Stimulated activated CD4-positive, alpha-beta T cell treated with anti-CD3 and anti-CD28 coated beads, Interleukin-4, amount 100 ng/mL, for 4 hours (primary cell): ENCODE measurements around the gene IGFLR1.

Experiments used
- DNase-seq, 2 experiments: peaks; one replicate each; pipeline ENCODE4 v3.0.0-alpha.2; 2020

Gene IGFLR1

GRCh38 chr19:35742121-35742724 lies at the start of gene IGFLR1:
TSS of gene IGFLR1 (minus strand) at chr19:35742452. CDS start at chr19:35741180, 1,272 bp downstream.
- DNase-seq: peak; percentile 51 to 76

DNA sequence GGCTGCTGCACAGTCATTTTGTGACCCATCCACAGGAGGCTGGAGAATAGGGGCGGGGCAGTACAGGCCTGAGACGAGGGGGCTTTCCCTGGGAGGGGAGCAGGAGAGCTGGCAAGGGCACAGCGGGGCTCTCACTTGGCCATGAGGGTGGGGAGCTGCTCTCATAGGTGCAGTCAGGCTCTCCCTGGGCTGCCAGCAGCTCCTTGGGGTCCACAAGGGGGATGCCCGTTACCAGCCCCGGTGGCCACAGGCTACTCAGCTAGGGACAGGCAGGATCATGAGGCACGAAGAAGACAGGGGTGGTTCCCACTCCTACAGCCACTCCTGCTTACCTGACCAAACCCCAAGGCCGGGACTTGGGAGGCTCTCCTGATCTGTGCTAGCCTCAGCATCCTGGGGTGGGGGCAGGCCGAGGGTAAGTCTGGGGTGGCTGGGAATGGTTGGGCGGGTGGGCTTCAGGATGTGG lies 49.6 kb upstream of the IGFLR1 start:
- DNase-seq: no peak

DNA sequence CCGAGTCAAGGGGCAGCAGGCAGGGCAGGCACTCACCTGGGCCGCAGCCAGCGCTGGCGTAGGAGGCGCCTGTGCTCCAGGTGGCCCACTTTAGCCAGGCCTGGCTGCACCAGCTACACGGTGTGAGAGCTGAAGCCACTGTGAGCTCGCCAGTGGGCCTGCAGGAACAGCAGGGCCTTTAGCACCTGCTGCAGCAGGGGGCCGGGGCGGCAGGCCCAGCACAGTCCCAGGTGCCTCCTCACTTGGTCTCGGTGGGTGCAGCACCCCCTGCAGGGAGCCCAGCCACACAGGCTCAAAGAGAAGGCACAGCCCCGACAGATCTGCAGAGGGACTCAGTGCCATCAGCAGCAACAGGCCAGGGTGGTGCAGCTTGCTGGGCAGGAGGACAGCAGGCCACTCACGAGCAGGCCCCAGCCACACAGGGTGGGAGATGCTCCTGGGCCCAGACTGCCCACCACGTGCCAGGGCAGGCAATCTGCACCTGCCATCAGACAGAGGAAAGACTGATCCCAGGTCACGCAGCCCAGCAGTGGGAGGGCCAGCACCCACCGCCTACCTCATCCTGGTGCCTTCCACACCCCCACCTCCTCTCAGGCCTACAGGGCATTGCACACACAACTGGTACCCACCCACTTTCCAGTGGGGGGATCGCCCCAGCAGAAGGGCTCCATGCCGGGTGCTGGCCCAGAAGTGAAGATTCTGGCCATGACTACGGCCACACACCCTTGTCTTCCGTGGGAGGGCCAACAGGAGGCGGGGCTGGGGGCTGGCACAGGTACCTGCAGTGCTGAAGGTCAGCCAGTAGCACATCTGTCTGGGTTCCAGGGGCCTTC lies 48.9 kb upstream of the IGFLR1 start:
- DNase-seq: no peak

- no peak for DNase-seq
These were observed 48.0 kb upstream of the IGFLR1 start for GRCh38 chr19:35789978-35790944.

DNA sequence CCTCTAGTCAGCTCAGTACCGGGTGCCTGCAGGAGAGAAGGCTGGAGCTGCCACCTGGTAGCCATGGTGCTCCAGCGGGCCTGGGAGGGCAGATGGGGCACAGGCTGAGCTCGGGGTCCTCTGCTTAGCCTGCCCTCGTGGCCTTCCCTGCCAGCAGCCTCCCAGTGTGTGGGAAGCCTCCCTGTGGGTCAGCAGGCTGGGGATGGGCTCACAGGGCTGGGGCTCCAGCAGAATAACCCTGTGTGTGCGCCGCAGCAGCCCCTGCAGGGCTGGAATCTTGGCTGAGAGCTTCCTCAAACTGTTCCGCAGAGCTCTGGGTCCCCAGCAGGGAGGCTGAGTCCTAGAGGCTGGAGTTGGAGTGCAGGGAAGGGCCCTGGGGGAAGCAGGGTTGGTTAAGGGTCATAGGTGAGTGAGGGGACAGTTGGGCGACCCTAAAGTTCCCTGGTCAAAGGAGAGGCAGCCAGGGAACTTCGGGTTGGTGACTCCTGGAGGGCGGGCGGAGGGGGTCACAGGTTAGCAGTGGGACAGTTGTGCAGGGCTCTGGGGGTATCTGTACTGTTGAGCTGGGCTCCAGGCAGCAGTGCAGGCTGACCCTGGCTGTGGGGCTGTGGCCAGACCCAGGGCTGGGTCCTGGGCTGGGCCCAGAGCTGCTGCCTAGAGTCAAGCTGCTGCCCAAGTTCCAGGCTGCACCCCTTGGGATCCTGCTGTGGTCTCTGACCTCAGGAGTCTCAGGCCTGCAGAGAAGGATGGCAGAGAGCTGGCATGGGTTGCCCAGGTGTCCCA lies 47.1 kb upstream of the IGFLR1 start:
- DNase-seq: no peak

DNA sequence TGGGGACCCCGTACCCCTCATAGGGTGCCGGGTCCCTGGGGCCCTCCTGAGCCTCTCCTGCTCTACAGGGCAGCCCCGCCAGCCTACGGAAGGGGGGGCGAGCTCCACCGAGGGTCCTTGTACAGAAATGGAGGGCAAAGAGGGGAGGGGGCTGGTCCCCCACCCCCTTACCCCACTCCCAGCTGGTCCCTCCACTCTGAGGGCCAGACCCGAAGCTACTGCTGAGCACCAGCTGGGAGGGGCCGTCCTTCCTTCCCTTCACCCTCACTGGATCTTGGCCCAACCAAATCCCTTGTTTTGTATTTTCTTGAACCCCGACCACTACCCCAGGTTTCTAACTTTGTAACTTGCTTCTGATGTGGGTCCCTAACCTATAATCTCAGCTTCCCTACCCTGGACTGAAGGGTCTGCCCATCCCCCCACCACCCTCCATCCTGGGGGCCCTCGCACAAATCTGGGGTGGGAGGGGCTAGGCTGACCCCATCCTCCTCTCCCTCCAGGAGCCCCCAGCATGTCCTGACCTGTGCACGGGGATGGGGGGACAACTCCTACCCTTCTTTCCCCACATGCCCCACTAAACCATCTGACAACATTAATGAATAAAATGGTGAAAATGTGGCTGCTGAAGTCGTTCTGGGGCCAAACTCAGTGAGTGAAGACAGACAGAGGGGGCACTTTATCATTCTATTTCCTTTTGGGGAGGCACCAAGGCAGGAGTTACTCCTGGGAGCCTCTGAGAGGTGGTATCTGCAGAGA lies 46.1 kb upstream of the IGFLR1 start:
- no peak for DNase-seq

- no peak for DNase-seq
These were observed 45.1 kb upstream of the IGFLR1 start for GRCh38 chr19:35787227-35787799.

DNA sequence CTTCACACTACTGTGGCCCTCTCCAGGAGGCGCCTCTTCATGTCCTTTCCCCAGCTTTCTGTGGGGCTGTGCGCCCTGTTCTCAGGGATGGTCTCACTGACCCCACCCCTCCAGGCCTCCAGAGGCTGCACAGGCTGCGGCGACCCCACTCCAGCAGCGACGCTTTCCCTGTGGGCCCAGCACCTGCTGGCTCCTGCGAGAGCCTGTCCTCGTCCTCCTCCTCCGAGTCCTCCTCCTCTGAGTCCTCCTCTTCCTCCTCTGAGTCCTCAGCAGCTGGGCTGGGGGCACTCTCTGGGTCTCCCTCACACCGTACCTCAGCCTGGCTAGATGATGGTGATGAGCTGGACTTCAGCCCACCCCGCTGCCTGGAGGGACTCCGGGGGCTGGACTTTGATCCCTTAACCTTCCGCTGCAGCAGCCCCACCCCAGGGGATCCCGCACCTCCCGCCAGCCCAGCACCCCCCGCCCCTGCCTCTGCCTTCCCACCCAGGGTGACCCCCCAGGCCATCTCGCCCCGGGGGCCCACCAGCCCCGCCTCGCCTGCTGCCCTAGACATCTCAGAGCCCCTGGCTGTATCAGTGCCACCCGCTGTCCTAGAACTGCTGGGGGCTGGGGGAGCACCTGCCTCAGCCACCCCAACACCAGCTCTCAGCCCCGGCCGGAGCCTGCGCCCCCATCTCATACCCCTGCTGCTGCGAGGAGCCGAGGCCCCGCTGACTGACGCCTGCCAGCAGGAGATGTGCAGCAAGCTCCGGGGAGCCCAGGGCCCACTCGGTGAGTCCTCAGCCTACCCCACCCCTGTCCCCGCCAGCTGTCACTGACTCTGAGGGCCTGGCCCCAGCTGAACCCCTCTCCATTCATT lies 44.3 kb upstream of the IGFLR1 start:
- DNase-seq: no peak

- no peak for DNase-seq
These were observed 43.0 kb upstream of the IGFLR1 start for GRCh38 chr19:35785339-35785627.

DNA sequence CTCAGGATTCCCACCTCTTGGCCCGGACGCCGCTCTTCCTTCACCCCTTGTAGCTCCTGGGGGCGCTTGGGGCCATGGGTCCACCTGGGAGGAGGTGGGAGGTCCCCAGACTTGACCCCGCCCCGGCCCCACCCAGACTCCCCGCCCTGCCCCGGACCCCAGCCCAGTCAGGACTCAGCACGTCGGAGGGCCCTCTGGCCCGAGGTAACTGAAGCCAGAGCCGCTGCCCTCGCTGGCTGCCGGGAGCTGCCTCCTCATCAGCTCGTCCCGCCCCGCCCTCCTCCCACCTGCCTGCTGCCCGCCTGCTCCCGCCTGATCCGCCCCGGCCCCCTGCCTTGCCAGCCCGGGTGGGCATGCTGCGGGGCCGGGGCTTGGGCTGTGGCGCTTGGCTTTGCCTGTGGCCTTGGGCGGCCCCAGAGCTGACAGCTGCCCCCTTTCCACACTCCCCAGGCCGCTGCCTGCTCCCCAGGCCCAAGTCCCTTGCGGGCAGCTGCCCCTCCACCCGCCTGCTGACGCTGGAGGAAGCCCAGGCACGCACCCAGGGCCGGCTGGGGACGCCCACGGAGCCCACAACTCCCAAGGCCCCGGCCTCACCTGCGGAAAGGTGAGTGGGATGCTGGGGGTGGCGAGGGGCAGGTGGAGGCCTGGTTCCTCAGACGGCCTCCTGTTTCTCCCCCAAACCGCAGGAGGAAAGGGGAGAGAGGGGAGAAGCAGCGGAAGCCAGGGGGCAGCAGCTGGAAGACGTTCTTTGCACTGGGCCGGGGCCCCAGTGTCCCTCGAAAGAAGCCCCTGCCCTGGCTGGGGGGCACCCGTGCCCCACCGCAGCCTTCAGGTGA lies 42.5 kb upstream of the IGFLR1 start:
- no peak for DNase-seq

GRCh38 chr19:35783469-35784434 lies 41.5 kb upstream of the IGFLR1 start:
- DNase-seq: no peak

DNA sequence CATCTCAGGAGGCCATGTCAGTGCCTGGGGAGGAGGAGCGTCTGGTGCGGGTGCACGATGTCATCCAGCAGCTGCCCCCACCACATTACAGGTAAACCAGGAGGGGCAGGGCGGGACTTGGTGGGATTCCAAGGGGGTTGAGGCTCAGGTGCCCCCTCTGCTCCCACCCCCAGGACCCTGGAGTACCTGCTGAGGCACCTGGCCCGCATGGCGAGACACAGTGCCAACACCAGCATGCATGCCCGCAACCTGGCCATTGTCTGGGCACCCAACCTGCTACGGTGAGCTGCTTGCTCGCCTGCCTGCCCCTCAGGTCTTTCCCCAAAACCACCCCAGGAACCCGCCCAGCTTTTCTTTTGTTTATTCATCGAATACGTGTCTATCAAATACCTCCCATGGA lies 40.3 kb upstream of the IGFLR1 start:
- DNase-seq: no peak

GRCh38 chr19:35781650-35782049 lies 39.4 kb upstream of the IGFLR1 start:
- no peak for DNase-seq

DNA sequence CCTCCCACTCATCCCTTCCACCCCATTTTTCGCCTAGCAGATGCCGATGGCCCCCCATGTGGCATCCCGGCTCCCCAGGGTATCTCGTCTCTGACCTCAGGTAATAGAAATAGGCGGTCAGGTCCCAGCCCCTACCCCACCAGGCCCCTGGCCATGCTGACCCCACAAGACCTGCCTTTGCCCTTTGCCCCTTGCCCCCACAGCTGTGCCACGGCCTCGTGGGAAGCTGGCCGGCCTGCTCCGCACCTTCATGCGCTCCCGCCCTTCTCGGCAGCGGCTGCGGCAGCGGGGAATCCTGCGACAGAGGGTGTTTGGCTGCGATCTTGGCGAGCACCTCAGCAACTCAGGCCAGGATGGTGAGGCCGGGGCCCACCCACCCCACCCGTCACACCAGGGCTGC lies 38.5 kb upstream of the IGFLR1 start:
- no peak for DNase-seq

DNA sequence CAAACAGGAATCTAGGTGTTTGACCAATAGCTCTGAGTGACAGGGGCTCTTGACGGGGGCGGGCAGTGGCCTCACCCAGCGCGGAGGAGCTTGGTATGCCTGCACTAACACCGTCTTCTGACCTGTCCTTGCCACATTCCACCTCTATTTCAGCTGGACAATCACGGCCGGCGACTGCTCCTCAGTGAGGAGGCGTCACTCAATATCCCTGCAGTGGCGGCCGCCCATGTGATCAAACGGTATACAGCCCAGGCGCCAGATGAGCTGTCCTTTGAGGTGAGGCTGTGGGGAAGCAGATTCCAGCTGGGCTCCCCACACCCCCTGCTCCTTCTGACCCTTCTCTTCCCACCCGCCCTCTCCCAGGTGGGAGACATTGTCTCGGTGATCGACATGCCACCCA lies 37.8 kb upstream of the IGFLR1 start:
- DNase-seq: no peak

GRCh38 chr19:35779033-35779432 lies 36.8 kb upstream of the IGFLR1 start:
- DNase-seq: no peak

DNA sequence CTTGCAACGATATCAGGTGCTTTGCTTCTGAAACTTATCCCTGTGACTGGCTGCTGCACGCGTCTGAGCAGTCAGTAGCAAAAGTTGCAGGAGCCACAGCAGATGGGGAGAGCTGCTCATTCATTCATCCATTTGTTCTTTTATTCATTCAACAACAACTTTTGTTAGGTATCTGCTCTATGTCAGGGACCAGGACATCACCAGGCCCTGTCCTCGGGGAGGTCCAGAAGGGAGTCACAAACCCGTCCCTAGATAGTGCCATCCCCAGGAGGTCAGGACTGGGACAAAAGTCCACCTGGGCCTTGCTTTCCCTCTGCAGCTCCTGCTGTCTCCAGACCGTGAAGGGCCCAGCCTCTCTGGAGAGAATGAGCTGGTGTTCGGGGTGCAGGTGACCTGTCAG lies 35.7 kb upstream of the IGFLR1 start:
- DNase-seq: no peak
